OCI-LY3 (cell line): ENCODE data around the gene MFAP3.

Source experiments
- H2AFZ ChIP-seq: fragments of 200-600, 300-600 bp; shearing (Covaris generic); 2 replicates; pipeline ENCODE4 v1.6.0; 2014; ENCODE audit warnings: antibody characterized with exemption, low read depth, low read length
- H3K27ac ChIP-seq: fragments of 200-600, 300-600 bp; sonication (generic); 2 replicates; pipeline ENCODE4 v1.5.1; 2014; ENCODE audit warnings: mild to moderate bottlenecking, low read length, moderate library complexity, mixed read lengths
- H3K27me3 ChIP-seq: fragments of 200-600, 300-600 bp; sonication (generic); 2 replicates; pipeline ENCODE4 v1.6.1; 2014; ENCODE audit warnings: low read depth, low read length, mixed read lengths
- H3K36me3 ChIP-seq: fragments of 200-600, 300-600 bp; sonication (generic); replicated peaks from 2 replicates; pipeline ENCODE3; 2014; ENCODE audit warnings: low read depth, low read length, mixed read lengths
- H3K4me1 ChIP-seq: fragments of 300-600, 200-600 bp; sonication (generic); 2 replicates; pipeline ENCODE4 v1.6.1; 2014; ENCODE audit warnings: low read length, mixed read lengths
- H3K4me2 ChIP-seq: fragments of 200-600, 300-600 bp; sonication (generic); 2 replicates; pipeline ENCODE4 v1.6.1; 2014; ENCODE audit warnings: low read length, mixed read lengths
- H3K4me3 ChIP-seq: fragments of 300-600, 200-600 bp; sonication (generic); 2 replicates; pipeline ENCODE4 v1.5.1; 2014; ENCODE audit warnings: antibody characterized with exemption, mild to moderate bottlenecking, low read length, moderate library complexity
- H3K79me2 ChIP-seq: fragments of 300-600, 200-600 bp; shearing (Covaris generic); 2 replicates; pipeline ENCODE4 v1.6.1; 2014; ENCODE audit warnings: mild to moderate bottlenecking, low read length, mixed read lengths
- H3K9ac ChIP-seq: fragments of 300-600, 200-600 bp; shearing (Covaris generic); 2 replicates; pipeline ENCODE4 v1.6.0; 2014; ENCODE audit warnings: mild to moderate bottlenecking, low read length, moderate library complexity
- H3K9me3 ChIP-seq: fragments of 200-600, 300-600 bp; shearing (Covaris generic); 2 replicates; pipeline ENCODE4 v1.6.1; 2014; ENCODE audit warnings: low read length, mixed read lengths; ENCODE audit not compliant: insufficient read depth
- H4K20me1 ChIP-seq: fragments of 200-600, 300-600 bp; sonication (generic); 2 replicates; pipeline ENCODE4 v1.6.1; 2016; ENCODE audit warnings: low read length, mixed read lengths; ENCODE audit not compliant: insufficient read depth
- EZH2phosphoT487 ChIP-seq: fragments of 200-600 bp; shearing (Covaris generic); IDR thresholded peaks from 2 replicates; pipeline ENCODE4 v1.6.1; 2018; ENCODE audit warnings: antibody characterized with exemption, mixed run types, low read depth
- TF ChIP-seq, protein P1 (sequence below): fragments of 200-600, 300-600 bp; sonication (generic); IDR thresholded peaks from 2 replicates; pipeline ENCODE4 v1.5.1; 2014; ENCODE audit warnings: antibody characterized with exemption, low read length, low read depth

Gene MFAP3

DNA sequence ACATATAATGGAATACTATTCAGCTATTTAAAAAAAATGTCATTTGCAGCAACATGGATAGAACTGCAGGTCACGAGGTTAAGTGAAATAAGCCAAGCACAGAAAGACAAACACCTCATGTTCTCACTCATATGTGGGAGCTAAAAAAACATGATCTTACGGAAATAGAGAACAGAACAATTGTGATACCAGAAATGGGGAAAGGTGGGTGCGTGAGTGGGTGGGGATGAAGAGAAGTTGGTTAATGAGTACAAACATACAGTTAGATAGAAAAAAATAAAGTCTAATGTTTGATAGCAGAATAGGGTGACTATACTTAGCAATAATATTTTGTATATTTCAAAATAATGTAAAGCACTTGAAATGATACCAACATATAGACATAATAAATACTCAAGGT lies 38.8 kb upstream of the MFAP3 start:
- no peaks in the 10 kb centered on the region for H3K9me3 ChIP-seq
- no peaks in the 10 kb centered on the region for H3K27me3 ChIP-seq
- H3K36me3 ChIP-seq, result no peaks in the 10 kb centered on the region

DNA sequence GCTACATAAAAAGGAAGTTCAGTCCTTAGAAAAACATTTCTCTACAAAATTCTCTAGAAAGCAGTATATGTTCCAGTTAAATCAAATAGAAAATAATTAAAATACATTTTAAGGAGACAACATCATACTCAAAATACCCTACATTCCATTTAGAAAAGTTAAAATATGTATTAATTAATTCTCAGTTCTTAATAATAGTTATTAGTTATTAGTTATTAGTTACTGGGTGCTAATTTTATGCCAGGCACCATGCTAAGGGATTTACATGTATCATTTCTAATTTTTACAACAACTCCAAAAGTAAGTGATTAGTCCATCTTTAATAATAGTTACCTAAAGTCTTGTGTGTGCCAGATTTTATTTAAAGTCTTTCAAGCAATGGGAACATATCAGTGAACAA lies 38.1 kb upstream of the MFAP3 start:
- Histone ChIP-seq H3K27me3 (no peaks in the 10 kb centered on the region), H3K27ac (no peak overlapping the region), H3K4me3 (no peak overlapping the region), H3K9ac (no peak overlapping the region), H3K79me2 (no peaks in the 10 kb centered on the region), H2AFZ (no peak overlapping the region), H3K4me1 (no peaks in the 10 kb centered on the region), H3K9me3 (no peaks in the 10 kb centered on the region), H3K4me2 (no peak overlapping the region), H4K20me1 (no peaks in the 10 kb centered on the region), H3K36me3 (no peaks in the 10 kb centered on the region)
- TF ChIP-seq EZH2phosphoT487, result no peak
- TF ChIP-seq, protein P1, sequence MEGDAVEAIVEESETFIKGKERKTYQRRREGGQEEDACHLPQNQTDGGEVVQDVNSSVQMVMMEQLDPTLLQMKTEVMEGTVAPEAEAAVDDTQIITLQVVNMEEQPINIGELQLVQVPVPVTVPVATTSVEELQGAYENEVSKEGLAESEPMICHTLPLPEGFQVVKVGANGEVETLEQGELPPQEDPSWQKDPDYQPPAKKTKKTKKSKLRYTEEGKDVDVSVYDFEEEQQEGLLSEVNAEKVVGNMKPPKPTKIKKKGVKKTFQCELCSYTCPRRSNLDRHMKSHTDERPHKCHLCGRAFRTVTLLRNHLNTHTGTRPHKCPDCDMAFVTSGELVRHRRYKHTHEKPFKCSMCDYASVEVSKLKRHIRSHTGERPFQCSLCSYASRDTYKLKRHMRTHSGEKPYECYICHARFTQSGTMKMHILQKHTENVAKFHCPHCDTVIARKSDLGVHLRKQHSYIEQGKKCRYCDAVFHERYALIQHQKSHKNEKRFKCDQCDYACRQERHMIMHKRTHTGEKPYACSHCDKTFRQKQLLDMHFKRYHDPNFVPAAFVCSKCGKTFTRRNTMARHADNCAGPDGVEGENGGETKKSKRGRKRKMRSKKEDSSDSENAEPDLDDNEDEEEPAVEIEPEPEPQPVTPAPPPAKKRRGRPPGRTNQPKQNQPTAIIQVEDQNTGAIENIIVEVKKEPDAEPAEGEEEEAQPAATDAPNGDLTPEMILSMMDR, result no peak

More for the DNA sequence above, 38.8 kb upstream of the MFAP3 start:
- TF ChIP-seq EZH2phosphoT487, result no peak
- Histone ChIP-seq H3K79me2 (no peaks in the 10 kb centered on the region), H3K9ac (no peak overlapping the region), H2AFZ (no peak overlapping the region), H3K27ac (no peak overlapping the region), H4K20me1 (no peaks in the 10 kb centered on the region), H3K4me2 (no peak overlapping the region), H3K4me1 (no peaks in the 10 kb centered on the region), H3K4me3 (no peak overlapping the region)

GRCh38 chr5:154002093-154002492 lies 36.7 kb upstream of the MFAP3 start:
- H3K79me2 ChIP-seq, result no peaks in the 10 kb centered on the region
- no peak overlapping the region for H2AFZ ChIP-seq
- no peak overlapping the region for H3K4me2 ChIP-seq
- H4K20me1 ChIP-seq, result no peaks in the 10 kb centered on the region
- TF ChIP-seq, protein P1, result no peak
- no peak for TF ChIP-seq EZH2phosphoT487
- no peaks in the 10 kb centered on the region for H3K27me3 ChIP-seq
- H3K36me3 ChIP-seq, result no peaks in the 10 kb centered on the region
- H3K4me1 ChIP-seq, result no peaks in the 10 kb centered on the region
- H3K9me3 ChIP-seq, result no peaks in the 10 kb centered on the region
- H3K4me3 ChIP-seq, result no peak overlapping the region
- H3K27ac ChIP-seq, result no peak overlapping the region
- no peak overlapping the region for H3K9ac ChIP-seq

- no peak for TF ChIP-seq EZH2phosphoT487
- TF ChIP-seq, protein P1, result no peak
- no peaks in the 10 kb centered on the region for H3K27me3 ChIP-seq
These were observed 36.2 kb upstream of the MFAP3 start for GRCh38 chr5:154002511-154003020.

More at GRCh38 chr5:154002511-154003020, 36.2 kb upstream of the MFAP3 start:
- Histone ChIP-seq H4K20me1 (no peaks in the 10 kb centered on the region), H3K4me2 (no peak overlapping the region), H3K36me3 (no peaks in the 10 kb centered on the region), H3K9me3 (no peaks in the 10 kb centered on the region), H3K27ac (no peak overlapping the region), H2AFZ (no peak overlapping the region), H3K79me2 (no peaks in the 10 kb centered on the region), H3K9ac (no peak overlapping the region), H3K4me3 (no peak overlapping the region), H3K4me1 (no peaks in the 10 kb centered on the region)
